GM12864 (cell line): ENCODE measurements around the gene ATG3.
"Not testable (repeated sequence)": the region's sequence is repeated elsewhere in the genome, so short reads cannot be mapped to it uniquely, and the experiment has no call there.

Source experiments
- DNase-seq: peaks from one replicate; pipeline ENCODE4 v3.0.0-alpha.2; 2011; ENCODE audit warnings: low read depth
- H3K4me3 ChIP-seq: 2 replicates; pipeline ENCODE4 v1.5.1; 2011; ENCODE audit warnings: mild to moderate bottlenecking, low read depth, low read length, control low read depth
- TF ChIP-seq, protein P1 (sequence below): IDR thresholded peaks from 2 replicates; pipeline ENCODE4 v1.5.1; 2011; ENCODE audit warnings: low read depth, mild to moderate bottlenecking, moderate library complexity, low read length, control low read depth, inconsistent platforms; ENCODE audit errors: missing control alignments

Gene ATG3

DNA sequence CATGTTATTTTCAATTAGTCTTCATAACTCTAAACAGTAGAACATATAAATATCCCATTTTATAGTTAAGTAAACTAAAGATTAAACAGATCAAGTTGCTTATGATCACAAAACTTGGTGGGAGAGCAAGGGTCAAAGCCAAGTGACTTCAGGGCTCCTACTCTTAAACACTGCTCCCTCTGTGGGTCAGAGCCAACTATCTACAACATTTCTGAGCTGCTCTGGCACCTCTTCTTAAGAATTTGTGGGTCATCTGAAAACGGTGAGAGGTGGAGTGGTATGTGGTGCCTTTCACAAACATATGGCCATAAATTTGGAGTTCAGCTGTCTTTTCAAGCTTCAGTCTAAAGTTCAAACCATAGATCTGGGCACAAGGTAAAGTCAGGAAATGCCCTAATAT, 10.9 kb downstream of the ATG3 start:
- no peak for DNase-seq
- no peak overlapping the region for H3K4me3 ChIP-seq
- TF ChIP-seq, protein P1, sequence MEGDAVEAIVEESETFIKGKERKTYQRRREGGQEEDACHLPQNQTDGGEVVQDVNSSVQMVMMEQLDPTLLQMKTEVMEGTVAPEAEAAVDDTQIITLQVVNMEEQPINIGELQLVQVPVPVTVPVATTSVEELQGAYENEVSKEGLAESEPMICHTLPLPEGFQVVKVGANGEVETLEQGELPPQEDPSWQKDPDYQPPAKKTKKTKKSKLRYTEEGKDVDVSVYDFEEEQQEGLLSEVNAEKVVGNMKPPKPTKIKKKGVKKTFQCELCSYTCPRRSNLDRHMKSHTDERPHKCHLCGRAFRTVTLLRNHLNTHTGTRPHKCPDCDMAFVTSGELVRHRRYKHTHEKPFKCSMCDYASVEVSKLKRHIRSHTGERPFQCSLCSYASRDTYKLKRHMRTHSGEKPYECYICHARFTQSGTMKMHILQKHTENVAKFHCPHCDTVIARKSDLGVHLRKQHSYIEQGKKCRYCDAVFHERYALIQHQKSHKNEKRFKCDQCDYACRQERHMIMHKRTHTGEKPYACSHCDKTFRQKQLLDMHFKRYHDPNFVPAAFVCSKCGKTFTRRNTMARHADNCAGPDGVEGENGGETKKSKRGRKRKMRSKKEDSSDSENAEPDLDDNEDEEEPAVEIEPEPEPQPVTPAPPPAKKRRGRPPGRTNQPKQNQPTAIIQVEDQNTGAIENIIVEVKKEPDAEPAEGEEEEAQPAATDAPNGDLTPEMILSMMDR, result no peak

DNA sequence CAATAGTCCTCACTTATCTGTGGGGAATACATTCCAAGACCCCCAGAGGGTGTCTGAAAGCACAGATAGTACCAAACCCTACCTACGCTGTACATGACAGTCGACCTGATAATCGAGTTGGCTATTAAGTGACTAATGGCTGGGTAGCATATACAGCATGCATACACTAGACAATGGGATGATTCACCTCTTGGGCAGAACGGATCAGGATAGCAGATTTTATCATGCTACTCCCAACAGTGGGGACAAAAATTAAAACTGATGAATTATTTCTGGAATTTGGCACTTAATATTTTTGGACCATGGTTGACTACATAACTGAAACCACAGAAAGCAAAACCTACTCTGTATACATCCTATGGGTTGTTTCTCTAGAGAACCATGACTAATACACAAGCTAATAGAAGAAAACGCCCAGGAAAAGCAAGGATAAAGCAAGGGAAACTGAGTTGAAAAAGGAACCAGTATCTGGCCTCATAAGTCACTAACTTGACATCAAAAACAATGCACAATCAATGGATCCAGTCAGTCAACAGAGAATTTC, 15.5 kb downstream of the ATG3 start:
- TF ChIP-seq, protein P1, result no peak
- no peak for DNase-seq

DNA sequence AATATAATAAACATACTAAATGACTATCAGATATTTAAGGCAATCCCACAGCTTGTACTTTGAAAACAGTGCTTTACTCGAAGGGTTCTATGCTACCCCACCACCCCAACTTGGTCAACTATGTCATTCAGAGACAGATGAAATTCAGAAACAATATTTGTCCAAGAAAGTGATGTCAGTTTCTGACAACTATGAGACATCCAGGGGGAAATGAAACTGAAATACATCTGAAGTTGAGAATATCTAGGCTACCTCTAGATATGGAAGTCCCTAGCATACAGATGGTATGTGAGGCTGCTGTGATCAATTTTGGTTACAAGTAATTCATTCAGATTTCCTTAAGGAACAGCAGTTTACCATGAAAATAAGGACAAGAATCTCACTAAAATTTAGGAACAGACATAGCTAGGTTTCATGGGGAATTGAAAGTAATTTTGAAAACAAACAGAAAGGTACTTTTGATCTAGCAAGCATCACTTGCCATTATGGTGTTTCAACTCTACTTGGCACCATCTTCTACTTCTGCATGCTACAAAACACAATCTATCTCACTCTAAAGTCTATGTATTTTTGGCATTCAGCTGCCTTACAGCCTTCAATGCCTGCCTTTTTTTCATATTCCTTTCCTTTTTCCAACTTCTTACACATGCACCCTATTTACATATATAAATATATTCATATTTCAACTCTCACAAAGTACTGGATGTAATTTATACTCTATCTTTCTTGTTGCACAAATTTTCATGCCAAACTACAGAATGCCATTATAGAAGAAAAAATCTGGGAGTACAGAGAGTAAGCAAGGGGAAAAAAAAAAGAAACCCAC, 21.7 kb downstream of the ATG3 start:
- DNase-seq, result no peak
- TF ChIP-seq, protein P1, result no peak
- no peak overlapping the region for H3K4me3 ChIP-seq

More for the DNA sequence above, 15.5 kb downstream of the ATG3 start:
- H3K4me3 ChIP-seq, result no peak overlapping the region

DNA sequence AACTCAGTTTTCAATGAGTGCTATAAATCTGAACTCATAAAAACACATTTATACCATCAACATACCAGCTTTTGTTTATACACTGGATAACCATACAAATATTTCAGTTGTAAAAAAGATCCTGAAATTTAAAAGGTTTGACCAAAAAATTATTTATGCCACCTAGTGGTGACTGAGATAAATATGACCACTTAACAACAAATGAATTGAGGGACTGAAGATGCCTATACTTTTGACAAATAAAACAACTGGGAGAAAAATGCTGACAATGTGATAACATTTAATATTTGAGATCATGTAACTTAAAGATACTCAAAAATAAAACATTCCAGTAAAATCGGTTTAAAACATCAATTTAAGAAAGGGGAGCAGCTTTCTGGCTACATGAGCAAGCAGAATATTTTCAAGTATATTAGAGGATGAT, 30.4 kb downstream of the ATG3 start:
- DNase-seq, result no peak
- TF ChIP-seq, protein P1, result peak; percentile 27
- H3K4me3 ChIP-seq, result no peak overlapping the region

DNA sequence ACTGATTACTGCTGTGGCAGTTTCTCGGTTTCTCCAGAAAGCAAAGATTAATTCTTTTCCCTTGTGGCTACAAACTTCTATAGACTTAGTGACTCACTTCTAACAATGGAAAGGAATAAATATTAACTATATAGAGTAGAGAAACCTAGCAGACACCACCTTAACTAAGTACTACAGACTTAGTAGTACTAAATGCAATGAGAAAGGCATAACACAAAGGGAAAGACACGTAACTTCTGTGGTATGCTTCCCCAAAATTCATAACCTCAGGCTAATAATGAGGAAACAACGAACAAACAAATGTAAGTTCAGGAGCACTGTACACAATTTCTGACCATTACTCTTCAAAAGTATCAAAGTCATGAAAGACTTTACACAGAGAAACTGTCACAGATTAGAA, 31.2 kb downstream of the ATG3 start:
- H3K4me3 ChIP-seq, result no peak overlapping the region
- no peak for DNase-seq
- TF ChIP-seq, protein P1, result no peak

DNA sequence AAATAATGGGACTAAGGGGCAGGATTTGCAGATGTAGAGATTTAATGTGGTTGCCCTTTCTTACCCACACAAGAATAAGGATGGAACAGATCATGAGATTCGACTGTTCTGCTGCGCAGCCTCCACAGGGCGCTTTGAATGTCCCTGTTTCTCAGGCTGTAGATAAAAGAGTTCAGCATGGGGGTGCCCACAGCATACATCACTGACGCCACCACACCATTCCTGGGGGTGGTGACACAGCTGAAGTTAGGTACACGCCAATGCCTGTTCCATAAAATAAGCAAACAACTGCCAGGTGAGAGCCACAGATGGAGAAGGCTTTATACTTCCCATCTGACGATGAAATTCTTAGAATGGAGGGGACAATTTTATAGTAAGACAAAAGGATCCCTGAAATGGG, 37.6 kb downstream of the ATG3 start:
- not testable (repeated sequence) for DNase-seq, H3K4me3 ChIP-seq

DNA sequence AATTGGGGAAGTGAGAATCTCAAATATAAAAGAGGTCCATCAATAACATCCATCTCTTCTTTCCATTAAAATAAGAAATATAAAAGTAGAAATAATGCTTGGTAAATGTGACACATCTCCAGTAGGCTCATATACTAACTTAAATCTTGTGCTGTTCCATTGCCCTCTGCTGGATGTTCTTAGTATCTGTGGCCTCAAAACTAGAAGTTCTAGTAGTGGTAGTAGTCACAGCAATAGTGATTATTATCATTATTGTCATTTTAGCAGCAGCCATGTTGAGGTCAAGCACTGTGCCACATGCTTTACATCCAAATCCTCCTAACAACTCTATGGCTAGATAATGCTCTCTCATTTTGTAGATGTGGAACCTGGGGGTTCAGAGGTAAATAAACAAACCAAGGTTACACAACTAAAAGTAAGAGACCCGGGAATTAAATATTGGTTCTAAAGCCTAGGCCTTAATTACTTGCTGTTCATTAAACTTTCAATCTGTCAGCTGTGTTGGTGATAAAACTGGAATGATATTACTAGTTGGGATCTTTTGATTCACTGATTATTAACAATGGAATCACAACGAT, 42.2 kb downstream of the ATG3 start:
- peak; percentile 79 for DNase-seq
- H3K4me3 ChIP-seq, result no peak overlapping the region
- TF ChIP-seq, protein P1, result peak; percentile 59

DNA sequence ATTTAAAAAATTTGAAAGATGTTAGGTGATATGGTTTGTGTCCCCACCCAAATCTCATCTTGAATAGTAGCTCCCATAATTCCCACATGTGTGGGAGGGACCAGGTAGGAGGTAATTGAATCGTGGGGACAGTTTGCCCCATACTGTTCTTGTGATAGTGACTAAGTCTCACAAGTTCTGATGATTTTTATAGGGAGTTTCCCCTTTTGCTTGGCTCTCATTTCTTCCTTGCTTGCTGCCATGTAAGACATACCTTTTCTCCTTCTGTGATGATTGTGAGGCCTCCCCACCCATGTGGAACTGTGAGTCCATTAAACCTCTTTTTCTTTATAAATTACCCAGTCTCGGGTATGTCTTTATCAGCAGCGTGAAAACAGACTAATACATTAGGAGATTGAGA, 42.8 kb downstream of the ATG3 start:
- H3K4me3 ChIP-seq, DNase-seq: not testable (repeated sequence)
